K562 (cell line): ENCODE measurements around the gene RARRES2. TPM values are rescaled to one million over a fixed set of nuclear protein-coding genes. Genes with fewer than 3 reads are reported as not detected.

Experiments
- ATAC-seq: fragments of 200-7000 bp; cut with Tn5 transposase; 3 replicates; pipeline ENCODE4 v1.9.1; 2020; ENCODE audit warnings: moderate library complexity
- BruUV-seq: library from RNA; stranded (reverse); fragments of 400-500 nt; replicated peaks from 2 replicates; lab custom pipeline; 2021; lab: Mats Ljungman, UMichigan
- CTCF ChIA-PET: fragments of 300-600 bp; formaldehyde crosslinking; extraction: SDS; loops from one replicate; lab custom pipeline; 2021; ENCODE audit warnings: low intra/inter-chr PET ratio; lab: Yijun Ruan, JAX
- POLR2A ChIA-PET: fragments of 300-600, 350-650 bp; sonication (Branson Sonifier 250); formaldehyde crosslinking; extraction: SDS; loops from one replicate; lab custom pipeline; 2021; ENCODE audit warnings: antibody characterized with exemption, inconsistent platforms; lab: Yijun Ruan, JAX
- DNase-seq, 4 experiments: peaks; one replicate each; pipeline versions ENCODE4 v3.0.0 to v3.0.0-alpha.2; 2011 to 2018; ENCODE audit warnings: low spot score in 3 of 4, mixed read lengths in 3 of 4; ENCODE audit errors: extremely low read depth in 1 of 4
- FAIRE-seq: peaks from 2 replicates; lab custom pipeline; 2011; peaks lifted over from hg19 to GRCh38; lab: Jason Lieb, UNC
- H2AFZ ChIP-seq: 2 replicates; pipeline ENCODE4 v1.6.0; 2011; ENCODE audit warnings: low read depth, low read length, control low read depth, inconsistent platforms
- H3K27ac ChIP-seq: fragments of 200-600 bp; 3 replicates; pipeline ENCODE4 v1.8.0; 2011; ENCODE audit warnings: low read depth, mild to moderate bottlenecking, control low read depth, inconsistent platforms, low read length, moderate library complexity, mixed read lengths; ENCODE audit errors: extremely low read depth
- H3K27me3 ChIP-seq, 2 experiments: fragments of 300-600 bp in 1 of 2; 2 replicates in 1 of 2; 3 replicates in 1 of 2; pipeline versions ENCODE4 v1.6.0 to v1.8.0; 2011; ENCODE audit warnings: inconsistent platforms in 2 of 2, low read length in 2 of 2, mild to moderate bottlenecking in 1 of 2, mixed read lengths in 1 of 2, moderate library complexity in 1 of 2; ENCODE audit not compliant: control insufficient read depth in 2 of 2, insufficient read depth in 2 of 2
- H3K36me3 ChIP-seq: fragments of 300-600 bp; 3 replicates; pipeline ENCODE4 v1.8.0; 2011; ENCODE audit warnings: mild to moderate bottlenecking, low read length, inconsistent platforms; ENCODE audit not compliant: control insufficient read depth, insufficient read depth
- H3K4me1 ChIP-seq, 2 experiments: fragments of 200-600 bp in 1 of 2; replicated peaks in 1 of 2; 2 replicates in 1 of 2; 3 replicates in 1 of 2; pipeline versions ENCODE4 v1.5.1 to v1.8.0; 2011; ENCODE audit warnings: inconsistent platforms in 2 of 2, low read length in 2 of 2, mild to moderate bottlenecking in 1 of 2, mixed read lengths in 1 of 2, moderate library complexity in 1 of 2; ENCODE audit not compliant: control insufficient read depth in 2 of 2, insufficient read depth in 2 of 2
- H3K4me2 ChIP-seq: 2 replicates; pipeline ENCODE4 v1.6.1; 2011; ENCODE audit warnings: low read length, control low read depth, inconsistent platforms, mixed read lengths; ENCODE audit not compliant: insufficient read depth
- H3K4me3 ChIP-seq: fragments of 200-600 bp; sonication (generic), shearing (Covaris generic); 2 replicates; pipeline ENCODE4 v1.5.1; 2016; ENCODE audit warnings: control low read depth, inconsistent platforms
- H3K79me2 ChIP-seq: fragments of 200-600 bp; 3 replicates; pipeline ENCODE4 v1.8.0; 2011; ENCODE audit warnings: low read length, inconsistent platforms; ENCODE audit not compliant: control insufficient read depth, insufficient read depth
- H3K9ac ChIP-seq, 2 experiments: 2 replicates each; pipeline versions ENCODE4 v1.6.0 to v1.6.1; 2011; ENCODE audit warnings: low read depth in 2 of 2, low read length in 2 of 2, control low read depth in 1 of 2, inconsistent platforms in 1 of 2, mild to moderate bottlenecking in 1 of 2, mixed read lengths in 1 of 2; ENCODE audit not compliant: insufficient read depth in 1 of 2
- H3K9me1 ChIP-seq: one replicate; pipeline ENCODE4 v1.6.0; 2011; ENCODE audit warnings: inconsistent platforms, mild to moderate bottlenecking, low read length, moderate library complexity; ENCODE audit not compliant: control insufficient read depth, insufficient read depth
- H3K9me3 ChIP-seq: replicated peaks from 2 replicates; pipeline ENCODE4 v1.5.1; 2011; ENCODE audit warnings: low read depth, low read length, inconsistent platforms; ENCODE audit not compliant: control insufficient read depth, insufficient read depth
- H4K20me1 ChIP-seq: replicated peaks from 2 replicates; pipeline ENCODE4 v1.6.1; 2011; ENCODE audit warnings: low read length, inconsistent platforms, mixed read lengths; ENCODE audit not compliant: control insufficient read depth, insufficient read depth
- CXXC5 ChIP-seq: fragments of 250-450 bp; sonication (Bioruptor Pico); IDR thresholded peaks from 2 replicates; pipeline ENCODE4 v1.8.0; 2022; ENCODE audit warnings: inconsistent platforms, mild to moderate bottlenecking, moderate library complexity
- SPI1 ChIP-seq: IDR thresholded peaks from 2 replicates; pipeline ENCODE4 v1.6.1; 2011; ENCODE audit warnings: low read depth, low read length, control low read depth, borderline replicate concordance
- TAF9B ChIP-seq: fragments of 450-650 bp; IDR thresholded peaks from 2 replicates; pipeline ENCODE4 v1.6.1; 2018; ENCODE audit warnings: mild to moderate bottlenecking; ENCODE audit not compliant: partially characterized antibody
- TEAD1 ChIP-seq, 2 experiments: fragments of 450-650 bp in 1 of 2; sonication (generic) in 1 of 2; formaldehyde crosslinking; IDR thresholded peaks; 2 replicates each; pipeline versions ENCODE4 v1.4.0 to v1.8.0; 2020 to 2022; ENCODE audit warnings: mild to moderate bottlenecking in 2 of 2, missing genetic modification reagents in 1 of 2
- WHSC1 ChIP-seq: IDR thresholded peaks from one replicate; pipeline ENCODE4 v1.6.1; 2012; ENCODE audit warnings: low read length, control low read depth, inconsistent platforms
- ZNF583 ChIP-seq: fragments of 250-450 bp; sonication (Bioruptor Pico); IDR thresholded peaks from 2 replicates; pipeline ENCODE4 v1.4.0; 2020
- ZNF785 ChIP-seq: fragments of 250-450 bp; sonication (Bioruptor Pico); IDR thresholded peaks from 2 replicates; pipeline ENCODE4 v1.4.0; 2020; ENCODE audit warnings: mild to moderate bottlenecking
- WGBS: fragments of 100-300 bp; shearing (Covaris generic); methylation state at CpG from one replicate; pipeline ENCODE4 v1.1.6; 2016; ENCODE audit warnings: low coverage, mixed read lengths; ENCODE audit not compliant: insufficient coverage; ENCODE audit errors: missing lambda C conversion rate; 5-methylcytosine and 5-hydroxymethylcytosine counted together
- in situ Hi-C: fragments of 300-500 bp; cut with MboI; formaldehyde crosslinking; loops from 4 replicates; pipeline ENCODE4 v1.15.0; 2018; ENCODE audit warnings: inconsistent platforms, mixed read lengths
- intact Hi-C: fragments of 100-400 bp; cut with micrococcal nuclease; formaldehyde crosslinking; loops from 2 replicates; pipeline ENCODE4 v1.14.2; 2022
- polyA plus RNA-seq, 8 experiments: library from polyadenylated mRNA; depleted of rRNA in 4 of 8; stranded (reverse) in 5 of 8; unstranded in 3 of 8; fragments of >200 nt; fragmentation: Nextera tagmentation in 2 of 8; fragmentation: Illumina TruSeq in 1 of 8; extraction: Ambion mirVana in 2 of 8; extraction: Trizol in 1 of 8; gene quantifications; 2 replicates each; pipeline versions ENCODE4 v1.2.1 to v1.2.3, GENCODE V29; 2011 to 2014; ENCODE audit warnings: inconsistent platforms in 1 of 8, missing spikeins in 1 of 8
- total RNA-seq, 7 experiments: library from RNA; depleted of rRNA in 6 of 7; stranded (reverse); fragments of >200 nt in 6 of 7; fragmentation: Illumina TruSeq in 2 of 7; extraction: Trizol in 2 of 7; gene quantifications; 2 replicates each; pipeline versions ENCODE4 v1.2.1 to v1.2.3, GENCODE V29; 2011 to 2021; ENCODE audit warnings: low replicate concordance in 1 of 7
- TF ChIP-seq, protein P1 (sequence below), 2 experiments: fragments of 450-650 bp in 1 of 2; sonication (generic) in 1 of 2; formaldehyde crosslinking in 1 of 2; IDR thresholded peaks; 2 replicates each; pipeline versions ENCODE4 v1.7.1 to v1.9.0; 2016 to 2022; ENCODE audit warnings: inconsistent platforms in 1 of 2, mild to moderate bottlenecking in 1 of 2, missing genetic modification reagents in 1 of 2
- TF ChIP-seq, protein P2 (sequence below): fragments of 450-650 bp; conservative IDR thresholded peaks from 2 replicates; pipeline ENCODE4 v1.6.1; 2016; ENCODE audit warnings: missing genetic modification characterization, low read depth, mild to moderate bottlenecking, control low read depth, missing compliant biosample characterization

The RARRES2 gene
- total and polyA plus RNA-seq, 9 of the 15 experiments (the other 6 are each of a cell fraction or from before 2014, with no cell fraction given), result 0.11 to 1.7 (median 0.23) TPM; not detected in 6

DNA sequence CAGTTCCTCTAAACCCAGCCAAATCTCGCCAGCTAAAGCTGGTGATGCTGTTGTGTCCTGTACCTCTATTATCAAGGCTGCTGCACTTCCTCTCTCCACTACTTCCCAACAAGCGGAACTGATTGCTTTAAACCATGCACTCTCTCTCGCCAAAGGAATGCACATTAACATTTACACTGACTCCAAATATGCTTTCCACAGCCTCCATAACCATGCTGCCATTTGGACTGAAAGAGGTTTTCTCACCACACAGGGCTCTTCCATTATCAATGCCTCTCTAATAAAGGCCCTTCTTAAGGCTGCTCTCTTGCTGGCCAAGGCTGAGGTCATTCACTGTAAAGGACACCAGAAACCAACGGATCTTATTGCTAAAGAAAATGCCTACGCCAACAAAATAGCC lies 29.7 kb downstream of the RARRES2 start:
- Histone ChIP-seq H2AFZ (no peak overlapping the region), H3K4me3 (no peak overlapping the region), H3K79me2 (peaks cover 34% of the 10 kb centered on the region), H3K9ac (no peak overlapping the region), H3K36me3 (no peaks in the 10 kb centered on the region; the same call in 2 of the 3 replicates), H3K4me2 (no peak overlapping the region), H3K27ac (peak overlapping the region; percentile 88; the same call in 1 of the 3 replicates), H3K9me3 (no peaks in the 10 kb centered on the region), H4K20me1 (no peaks in the 10 kb centered on the region), H3K9me1 (peaks cover 4% of the 10 kb centered on the region), H3K4me1 (peaks cover 28 to 58% of the 10 kb centered on the region in 2 experiments), H3K27me3 (no peaks in the 10 kb centered on the region)
- no peak for ATAC-seq
- ChIA-PET POLR2A (interaction anchor here (3.6 kb wide), 1 partner anchor 12 kb away, joined by 35 read pairs; the partner anchor contains the start of genes ACTR3C and LRRC61), CTCF (no interaction called here)
- WGBS, result 73% methylated on average over 5 of the region's 5 CpGs
- peak in 1 of 4 experiments; percentile 7 for DNase-seq
- intact Hi-C loops (loop anchor here (1.0 to 10.0 kb wide), 3 partner anchors 11 to 773 kb away; partner anchors contain the start of genes AGAP3, FASTK, NOS3 and TMUB1), in situ Hi-C loops (no loop called here)
- no peak for TF ChIP-seq TAF9B
- TF ChIP-seq ZNF785 (CRISPR knock-in tag), result no peak
- peak; percentile 59 for TF ChIP-seq WHSC1
- TF ChIP-seq, protein P1, sequence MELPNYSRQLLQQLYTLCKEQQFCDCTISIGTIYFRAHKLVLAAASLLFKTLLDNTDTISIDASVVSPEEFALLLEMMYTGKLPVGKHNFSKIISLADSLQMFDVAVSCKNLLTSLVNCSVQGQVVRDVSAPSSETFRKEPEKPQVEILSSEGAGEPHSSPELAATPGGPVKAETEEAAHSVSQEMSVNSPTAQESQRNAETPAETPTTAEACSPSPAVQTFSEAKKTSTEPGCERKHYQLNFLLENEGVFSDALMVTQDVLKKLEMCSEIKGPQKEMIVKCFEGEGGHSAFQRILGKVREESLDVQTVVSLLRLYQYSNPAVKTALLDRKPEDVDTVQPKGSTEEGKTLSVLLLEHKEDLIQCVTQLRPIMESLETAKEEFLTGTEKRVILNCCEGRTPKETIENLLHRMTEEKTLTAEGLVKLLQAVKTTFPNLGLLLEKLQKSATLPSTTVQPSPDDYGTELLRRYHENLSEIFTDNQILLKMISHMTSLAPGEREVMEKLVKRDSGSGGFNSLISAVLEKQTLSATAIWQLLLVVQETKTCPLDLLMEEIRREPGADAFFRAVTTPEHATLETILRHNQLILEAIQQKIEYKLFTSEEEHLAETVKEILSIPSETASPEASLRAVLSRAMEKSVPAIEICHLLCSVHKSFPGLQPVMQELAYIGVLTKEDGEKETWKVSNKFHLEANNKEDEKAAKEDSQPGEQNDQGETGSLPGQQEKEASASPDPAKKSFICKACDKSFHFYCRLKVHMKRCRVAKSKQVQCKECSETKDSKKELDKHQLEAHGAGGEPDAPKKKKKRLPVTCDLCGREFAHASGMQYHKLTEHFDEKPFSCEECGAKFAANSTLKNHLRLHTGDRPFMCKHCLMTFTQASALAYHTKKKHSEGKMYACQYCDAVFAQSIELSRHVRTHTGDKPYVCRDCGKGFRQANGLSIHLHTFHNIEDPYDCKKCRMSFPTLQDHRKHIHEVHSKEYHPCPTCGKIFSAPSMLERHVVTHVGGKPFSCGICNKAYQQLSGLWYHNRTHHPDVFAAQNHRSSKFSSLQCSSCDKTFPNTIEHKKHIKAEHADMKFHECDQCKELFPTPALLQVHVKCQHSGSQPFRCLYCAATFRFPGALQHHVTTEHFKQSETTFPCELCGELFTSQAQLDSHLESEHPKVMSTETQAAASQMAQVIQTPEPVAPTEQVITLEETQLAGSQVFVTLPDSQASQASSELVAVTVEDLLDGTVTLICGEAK (IDR thresholded peaks at IDR 0.05), result no peak
- TF ChIP-seq, protein P1 (CRISPR knock-in tag; IDR thresholded peaks at IDR 0.05), result no peak
- 0 out of 2 replicates have a peak, but pooled peaks have one; percentile 37 for TF ChIP-seq ZNF583
- TF ChIP-seq CXXC5 (CRISPR knock-in tag), result 0 out of 2 replicates have a peak, but pooled peaks have one; percentile 4
- peak; percentile 82; the same call in 1 of the 2 replicates for TF ChIP-seq SPI1
- TF ChIP-seq TEAD1 (CRISPR knock-in tag; IDR thresholded peaks at IDR 0.05), result 0 out of 4 replicates have a peak, but pooled peaks of 1 of the 2 experiments have one; percentile 17
- TF ChIP-seq, protein P2, sequence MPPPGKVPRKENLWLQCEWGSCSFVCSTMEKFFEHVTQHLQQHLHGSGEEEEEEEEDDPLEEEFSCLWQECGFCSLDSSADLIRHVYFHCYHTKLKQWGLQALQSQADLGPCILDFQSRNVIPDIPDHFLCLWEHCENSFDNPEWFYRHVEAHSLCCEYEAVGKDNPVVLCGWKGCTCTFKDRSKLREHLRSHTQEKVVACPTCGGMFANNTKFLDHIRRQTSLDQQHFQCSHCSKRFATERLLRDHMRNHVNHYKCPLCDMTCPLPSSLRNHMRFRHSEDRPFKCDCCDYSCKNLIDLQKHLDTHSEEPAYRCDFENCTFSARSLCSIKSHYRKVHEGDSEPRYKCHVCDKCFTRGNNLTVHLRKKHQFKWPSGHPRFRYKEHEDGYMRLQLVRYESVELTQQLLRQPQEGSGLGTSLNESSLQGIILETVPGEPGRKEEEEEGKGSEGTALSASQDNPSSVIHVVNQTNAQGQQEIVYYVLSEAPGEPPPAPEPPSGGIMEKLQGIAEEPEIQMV (tag), result no peak
- BruUV-seq, result no TSS peak
- FAIRE-seq, result no peak
